ENCODE data around the gene PDCL3.

Gene PDCL3

DNA sequence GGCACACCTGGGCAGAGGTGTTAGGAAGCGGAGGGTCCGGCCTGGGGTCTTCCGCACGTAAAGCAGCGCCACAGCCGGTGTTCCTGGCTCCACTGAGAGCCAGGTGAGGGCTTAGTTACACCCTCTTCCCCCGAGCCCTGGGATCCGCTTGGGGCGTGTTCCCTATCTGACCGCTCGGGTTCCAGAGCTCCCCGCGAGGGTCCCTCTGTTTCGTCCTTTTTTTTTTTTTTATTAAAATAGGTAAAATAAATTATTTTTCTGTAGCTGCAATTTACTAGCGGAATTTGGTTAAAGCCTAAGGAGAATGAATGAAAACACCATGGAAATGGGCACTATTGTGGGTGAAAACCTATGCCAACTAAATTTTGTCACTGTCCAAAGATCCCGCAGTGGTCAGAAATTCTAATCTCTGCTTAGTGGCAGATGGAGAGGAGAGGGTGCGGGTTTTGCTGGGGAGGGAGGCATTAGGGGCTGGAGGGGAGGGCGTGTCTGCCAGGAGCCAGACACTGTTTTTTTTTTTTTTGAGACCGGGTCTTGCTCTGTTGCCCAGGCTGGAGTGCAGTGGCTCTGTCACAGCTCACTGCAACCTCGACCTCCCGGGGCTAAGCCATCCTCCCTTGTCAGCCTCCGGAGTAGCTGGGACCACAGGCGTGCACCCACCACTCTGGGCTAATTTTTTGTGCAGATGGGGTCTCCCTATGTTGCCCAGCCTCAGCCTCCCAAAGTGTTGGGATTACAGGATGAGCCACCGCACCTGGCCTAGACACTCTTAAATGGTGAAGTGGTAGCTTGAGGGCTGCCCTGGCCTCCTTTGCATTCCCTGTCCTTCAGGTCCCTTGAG lies 834 bp downstream of the PDCL3 start:
- TF ChIP-seq, protein P1, sequence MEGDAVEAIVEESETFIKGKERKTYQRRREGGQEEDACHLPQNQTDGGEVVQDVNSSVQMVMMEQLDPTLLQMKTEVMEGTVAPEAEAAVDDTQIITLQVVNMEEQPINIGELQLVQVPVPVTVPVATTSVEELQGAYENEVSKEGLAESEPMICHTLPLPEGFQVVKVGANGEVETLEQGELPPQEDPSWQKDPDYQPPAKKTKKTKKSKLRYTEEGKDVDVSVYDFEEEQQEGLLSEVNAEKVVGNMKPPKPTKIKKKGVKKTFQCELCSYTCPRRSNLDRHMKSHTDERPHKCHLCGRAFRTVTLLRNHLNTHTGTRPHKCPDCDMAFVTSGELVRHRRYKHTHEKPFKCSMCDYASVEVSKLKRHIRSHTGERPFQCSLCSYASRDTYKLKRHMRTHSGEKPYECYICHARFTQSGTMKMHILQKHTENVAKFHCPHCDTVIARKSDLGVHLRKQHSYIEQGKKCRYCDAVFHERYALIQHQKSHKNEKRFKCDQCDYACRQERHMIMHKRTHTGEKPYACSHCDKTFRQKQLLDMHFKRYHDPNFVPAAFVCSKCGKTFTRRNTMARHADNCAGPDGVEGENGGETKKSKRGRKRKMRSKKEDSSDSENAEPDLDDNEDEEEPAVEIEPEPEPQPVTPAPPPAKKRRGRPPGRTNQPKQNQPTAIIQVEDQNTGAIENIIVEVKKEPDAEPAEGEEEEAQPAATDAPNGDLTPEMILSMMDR (IDR thresholded peaks at IDR 0.05; ENCODE audit: low read depth, low read length, missing control alignments): no peak
- peak overlapping the region; percentile 95 for H3K4me3 ChIP-seq (ENCODE audit: low read depth, low read length)
- in situ Hi-C loops (cut with HindIII; ENCODE audit: low sequenced_read_pairs): no loop called here
- DNase-seq (ENCODE audit: low read depth): no peak

DNA sequence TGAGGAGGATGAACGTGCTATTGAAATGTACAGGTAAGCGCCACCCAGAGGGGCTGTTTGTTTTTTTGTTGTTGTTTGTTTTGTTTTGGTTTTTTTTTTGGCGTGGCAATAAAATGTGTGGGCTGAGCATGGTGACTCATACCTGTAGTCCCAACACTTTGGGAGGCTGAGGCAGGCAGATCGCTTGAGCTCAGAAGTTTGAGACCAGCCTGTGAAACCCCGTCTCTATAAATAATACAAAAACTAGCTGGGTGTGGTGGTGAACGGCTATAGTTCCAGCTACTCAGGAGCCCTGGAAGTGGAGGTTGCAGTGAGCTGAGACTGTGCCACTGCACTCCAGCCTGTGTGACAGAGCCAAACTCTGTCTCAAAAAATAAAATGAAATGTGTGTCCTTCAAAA lies 6.2 kb downstream of the PDCL3 start:
- TF ChIP-seq, protein P1 (IDR thresholded peaks at IDR 0.05; ENCODE audit: low read depth, low read length, missing control alignments): no peak
- DNase-seq (ENCODE audit: low read depth): no peak

DNA sequence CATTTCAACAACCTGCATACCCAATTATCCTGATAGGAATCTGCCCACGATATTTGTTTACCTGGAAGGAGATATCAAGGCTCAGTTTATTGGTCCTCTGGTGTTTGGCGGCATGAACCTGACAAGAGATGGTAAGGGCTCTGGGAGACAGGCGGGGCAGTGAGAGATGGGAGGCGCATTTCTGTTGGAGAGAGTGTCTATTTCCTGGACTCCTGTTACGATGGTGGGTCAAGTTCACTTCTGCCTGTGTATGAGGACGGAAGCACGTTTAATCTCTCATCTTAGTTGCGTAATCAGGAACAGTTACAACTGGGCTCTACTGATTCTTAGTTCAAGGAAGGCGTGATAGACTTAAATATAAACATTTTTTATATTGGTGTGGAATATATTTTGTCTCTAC lies 8.9 kb downstream of the PDCL3 start:
- no peak for DNase-seq (ENCODE audit: low read depth)
- no peak overlapping the region for H3K4me3 ChIP-seq (ENCODE audit: low read depth, low read length)
- TF ChIP-seq, protein P1 (IDR thresholded peaks at IDR 0.05; ENCODE audit: low read depth, low read length, missing control alignments): no peak
- in situ Hi-C loops (cut with HindIII; ENCODE audit: low sequenced_read_pairs): no loop called here

More for the DNA sequence above, 6.2 kb downstream of the PDCL3 start:
- in situ Hi-C loops (cut with HindIII; ENCODE audit: low sequenced_read_pairs): no loop called here
- H3K4me3 ChIP-seq (ENCODE audit: low read depth, low read length): no peak overlapping the region

DNA sequence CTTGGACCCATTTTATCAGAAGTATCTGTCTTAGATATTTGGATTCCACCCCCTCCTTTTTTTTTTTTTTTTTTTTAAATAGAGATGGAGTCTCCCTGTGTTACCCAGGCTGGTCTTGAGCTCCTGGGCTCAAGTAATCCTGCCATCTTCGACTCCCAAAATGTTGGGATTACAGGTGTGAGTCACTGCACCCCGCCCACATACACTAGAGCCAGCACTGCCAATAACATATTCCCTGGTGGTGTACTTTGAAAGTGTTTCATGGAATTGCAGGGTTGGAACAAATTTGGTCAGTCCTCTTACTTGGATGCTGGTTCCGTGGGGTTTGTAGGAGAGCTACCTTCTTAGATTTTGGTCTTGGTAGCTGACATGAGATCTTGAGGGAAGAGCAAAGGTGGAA lies 15.0 kb downstream of the PDCL3 start:
- no peak overlapping the region for H3K4me3 ChIP-seq (ENCODE audit: low read depth, low read length)
- DNase-seq (ENCODE audit: low read depth): no peak
- TF ChIP-seq, protein P1 (IDR thresholded peaks at IDR 0.05; ENCODE audit: low read depth, low read length, missing control alignments): no peak
- in situ Hi-C loops (cut with HindIII; ENCODE audit: low sequenced_read_pairs): no loop called here

DNA sequence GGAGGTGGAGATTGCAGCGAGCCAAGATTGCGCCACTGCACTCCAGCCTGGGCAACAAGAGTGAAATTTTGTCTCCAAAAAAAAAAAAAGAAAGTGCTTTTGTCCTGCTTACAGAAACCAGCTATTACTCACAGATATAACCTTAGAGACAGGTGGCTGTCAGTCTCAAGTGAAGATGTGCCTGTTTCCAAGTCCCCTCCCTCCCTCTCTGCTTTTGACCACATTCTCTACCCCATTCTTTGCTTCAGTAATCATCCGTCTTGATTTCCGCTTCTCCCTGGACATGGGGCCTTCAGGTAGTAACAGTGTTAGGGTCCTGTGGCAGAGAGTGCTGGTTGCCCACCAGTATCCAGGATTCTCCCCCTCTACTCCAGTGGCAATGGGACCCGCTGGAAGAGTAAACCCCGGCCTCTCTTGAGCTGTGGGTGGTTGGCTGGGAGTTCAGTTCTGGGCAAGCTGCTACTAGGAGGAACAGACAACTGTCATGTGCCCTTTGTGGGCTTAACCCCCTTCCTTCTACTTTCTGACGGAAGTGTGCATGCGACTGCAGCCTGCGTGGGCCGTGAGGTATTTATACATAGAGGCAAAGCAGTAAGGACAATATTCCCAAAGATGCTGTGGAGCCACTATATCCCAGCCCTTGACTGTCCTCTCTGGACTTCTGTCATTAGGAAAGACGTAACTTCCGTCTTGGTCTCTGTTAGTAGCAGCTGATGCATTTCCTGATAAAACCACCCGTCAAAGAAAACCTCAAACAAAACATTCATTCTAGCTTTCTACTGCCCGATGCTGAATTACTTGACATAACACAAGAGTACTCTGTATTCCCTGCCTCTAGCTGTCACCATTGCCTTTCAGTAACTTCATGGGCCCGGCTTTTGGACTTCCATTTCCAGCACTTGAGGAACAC lies 17.8 kb downstream of the PDCL3 start:
- TF ChIP-seq, protein P1 (IDR thresholded peaks at IDR 0.05; ENCODE audit: low read depth, low read length, missing control alignments): no peak
- no peak overlapping the region for H3K4me3 ChIP-seq (ENCODE audit: low read depth, low read length)
- DNase-seq (ENCODE audit: low read depth): no peak
- in situ Hi-C loops (cut with HindIII; ENCODE audit: low sequenced_read_pairs): no loop called here

DNA sequence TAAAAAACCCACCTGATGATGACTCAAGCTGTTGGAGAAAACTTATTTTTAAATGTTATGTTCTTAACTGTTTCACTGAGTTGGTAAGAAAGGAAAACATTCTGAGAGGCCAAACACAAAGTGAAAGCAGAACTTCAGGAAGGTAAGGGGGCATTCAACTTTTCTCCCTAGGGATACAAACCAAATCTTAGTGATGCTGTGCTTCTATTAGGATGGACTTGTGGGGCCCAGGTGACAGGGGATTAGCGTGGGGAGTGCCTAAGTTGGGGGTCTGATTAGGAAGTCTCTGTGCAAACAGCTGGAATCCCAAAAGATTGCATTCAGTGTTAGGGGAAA lies 18.5 kb downstream of the PDCL3 start:
- no peak for DNase-seq (ENCODE audit: low read depth)
- no peak overlapping the region for H3K4me3 ChIP-seq (ENCODE audit: low read depth, low read length)
- TF ChIP-seq, protein P1 (IDR thresholded peaks at IDR 0.05; ENCODE audit: low read depth, low read length, missing control alignments): no peak
- in situ Hi-C loops (cut with HindIII; ENCODE audit: low sequenced_read_pairs): no loop called here
